CD8-positive, alpha-beta memory T cell (primary cell): ENCODE results near the gene PTPN18. TPM values are rescaled to one million over a fixed set of nuclear protein-coding genes. Genes with fewer than 3 reads are reported as not detected.

Experiments used
- CTCF ChIA-PET: fragments of 350-600 bp; sonication (Branson Sonifier 250); formaldehyde crosslinking; loops from one replicate; lab custom pipeline; 2021; ENCODE audit warnings: antibody characterized with exemption; lab: Charles Lee
- POLR2A ChIA-PET: fragments of 350-600 bp; sonication (Branson Sonifier 250); formaldehyde crosslinking; loops from one replicate; lab custom pipeline; 2021; ENCODE audit warnings: antibody characterized with exemption; lab: Charles Lee
- DNase-seq, 5 donors: peaks; one replicate each; pipeline versions ENCODE4 v3.0.0 to v3.0.0-alpha.2; 2020 to 2022; ENCODE audit warnings: mixed read lengths in 1 of 5
- H3K27ac ChIP-seq: one replicate; pipeline ENCODE4 v1.7.0; 2013; ENCODE audit warnings: low read depth, mild to moderate bottlenecking, low read length, moderate library complexity
- H3K27me3 ChIP-seq: 2 replicates; pipeline ENCODE4 v1.7.0; 2013; ENCODE audit warnings: low read length, mild to moderate bottlenecking; ENCODE audit not compliant: insufficient read depth, poor library complexity, severe bottlenecking
- H3K36me3 ChIP-seq: 2 replicates; pipeline ENCODE4 v1.7.0; 2013; ENCODE audit warnings: mild to moderate bottlenecking, low read length, moderate library complexity; ENCODE audit not compliant: insufficient read depth
- H3K4me1 ChIP-seq: 2 replicates; pipeline ENCODE4 v1.7.0; 2013; ENCODE audit warnings: mild to moderate bottlenecking, low read length, moderate library complexity; ENCODE audit not compliant: insufficient read depth
- H3K4me3 ChIP-seq: 2 replicates; pipeline ENCODE4 v1.7.0; 2013; ENCODE audit warnings: mild to moderate bottlenecking, low read length
- H3K9me3 ChIP-seq: 2 replicates; pipeline ENCODE4 v1.7.0; 2013; ENCODE audit warnings: mild to moderate bottlenecking, low read length
- H3K27ac Mint-ChIP-seq, 8 donors: one replicate each; pipeline ENCODE4 v1.8.0; 2020 to 2021; ENCODE audit warnings: mixed read lengths in 8 of 8, mild to moderate bottlenecking in 6 of 8, inconsistent platforms in 3 of 8, moderate library complexity in 3 of 8
- H3K27me3 Mint-ChIP-seq, 2 donors: one replicate each; pipeline ENCODE4 v1.8.0; 2020 to 2021; ENCODE audit warnings: mixed read lengths in 2 of 2, mild to moderate bottlenecking in 1 of 2, moderate library complexity in 1 of 2
- H3K36me3 Mint-ChIP-seq, 3 donors: one replicate each; pipeline ENCODE4 v1.8.0; 2020 to 2021; ENCODE audit warnings: mixed read lengths in 3 of 3, inconsistent platforms in 1 of 3, mild to moderate bottlenecking in 1 of 3
- H3K4me1 Mint-ChIP-seq, 3 donors: one replicate each; pipeline ENCODE4 v1.8.0; 2020 to 2021; ENCODE audit warnings: mixed read lengths in 3 of 3, inconsistent platforms in 1 of 3, mild to moderate bottlenecking in 1 of 3
- H3K4me3 Mint-ChIP-seq, 7 donors: one replicate each; pipeline ENCODE4 v1.8.0; 2020 to 2021; ENCODE audit warnings: mixed read lengths in 7 of 7, mild to moderate bottlenecking in 6 of 7, moderate library complexity in 4 of 7, inconsistent platforms in 2 of 7
- H3K9me3 Mint-ChIP-seq, 5 donors: one replicate each; pipeline ENCODE4 v1.8.0; 2020 to 2022; ENCODE audit warnings: mixed read lengths in 5 of 5, mild to moderate bottlenecking in 3 of 5, moderate library complexity in 2 of 5, inconsistent platforms in 1 of 5
- polyA plus RNA-seq: library from polyadenylated mRNA; unstranded; fragments of 300-500 nt; fragmentation: Illumina TruSeq; gene quantifications from one replicate; pipeline ENCODE4 v1.2.3, GENCODE V29; 2021
- total RNA-seq, 2 experiments: library from RNA; stranded (reverse); gene quantifications; one replicate each; pipeline ENCODE4 v1.2.3, GENCODE V29; 2021

The PTPN18 gene
- total and polyA plus RNA-seq, 3 experiments from 2014 or later: 55.1 to 77.7 (median 60.0) TPM

GRCh38 chr2:130369311-130369964 is 13.6 kb downstream of the PTPN18 start:
- no peaks in the 10 kb centered on the region for H3K27me3 Mint-ChIP-seq
- H3K9me3 Mint-ChIP-seq: no peaks in the 10 kb centered on the region
- Histone ChIP-seq H3K4me1 (peaks cover 30% of the 10 kb centered on the region), H3K9me3 (no peaks in the 10 kb centered on the region), H3K4me3 (no peak overlapping the region), H3K36me3 (no peaks in the 10 kb centered on the region), H3K27ac (no peak overlapping the region), H3K27me3 (no peaks in the 10 kb centered on the region)
- peaks cover 36 to 45% (median 41%) of the 10 kb centered on the region in 3 donors for H3K4me1 Mint-ChIP-seq
- DNase-seq: no peak
- peak overlapping the region in 3 of 8 donors; percentile 85 to 87 (median 86) for H3K27ac Mint-ChIP-seq
- peaks cover 0 to 10% (median 3%) of the 10 kb centered on the region in 3 donors for H3K36me3 Mint-ChIP-seq
- POLR2A ChIA-PET: interaction anchor here (3.1 kb wide), 1 partner anchor 27 kb away, joined by 16 read pairs; the partner anchor contains the start of gene IMP4
- CTCF ChIA-PET: no interaction called here
- peak overlapping the region in 1 of 7 donors; percentile 95 for H3K4me3 Mint-ChIP-seq

GRCh38 chr2:130369965-130370341 is 14.1 kb downstream of the PTPN18 start:
- H3K4me3 Mint-ChIP-seq: peak overlapping the region; percentile 92 to 97 (median 95)
- H3K4me1 Mint-ChIP-seq: peaks cover 38 to 50% (median 46%) of the 10 kb centered on the region in 3 donors
- H3K36me3 Mint-ChIP-seq: peaks cover 2 to 14% (median 3%) of the 10 kb centered on the region in 3 donors
- POLR2A ChIA-PET: interaction anchor here (0.7 to 3.1 kb wide), 2 partner anchors 15 to 28 kb away, joined by 3 to 16 read pairs; partner anchors contain the start of genes IMP4 and PTPN18
- peak overlapping the region; percentile 85 to 97 (median 96) for H3K27ac Mint-ChIP-seq
- no peaks in the 10 kb centered on the region for H3K36me3 ChIP-seq
- no peak overlapping the region for H3K27ac ChIP-seq
- CTCF ChIA-PET: interaction anchor here (2.0 kb wide), 1 partner anchor 189 kb away, joined by 5 read pairs; the partner anchor contains the start of gene SMPD4
- H3K9me3 Mint-ChIP-seq: no peaks in the 10 kb centered on the region
- H3K9me3 ChIP-seq: no peaks in the 10 kb centered on the region
- peak overlapping the region; percentile 2 for H3K4me3 ChIP-seq
- H3K27me3 Mint-ChIP-seq: no peaks in the 10 kb centered on the region
- H3K27me3 ChIP-seq: no peaks in the 10 kb centered on the region
- DNase-seq: no peak
- peaks cover 30% of the 10 kb centered on the region for H3K4me1 ChIP-seq

GRCh38 chr2:130370490-130370889 is 14.6 kb downstream of the PTPN18 start:
- Mint-ChIP-seq H3K36me3 (peaks cover 3 to 18% (median 5%) of the 10 kb centered on the region in 3 donors), H3K4me1 (peaks cover 42 to 55% (median 52%) of the 10 kb centered on the region in 3 donors), H3K27me3 (no peaks in the 10 kb centered on the region), H3K4me3 (peak overlapping the region; percentile 92 to 97 (median 95)), H3K27ac (peak overlapping the region; percentile 85 to 97 (median 96)), H3K9me3 (no peaks in the 10 kb centered on the region)
- H3K4me1 ChIP-seq: peaks cover 30% of the 10 kb centered on the region
- DNase-seq: peak; percentile 25 to 66 (median 51)
- H3K9me3 ChIP-seq: no peaks in the 10 kb centered on the region
- ChIA-PET CTCF (interaction anchor here (2.0 kb wide), 1 partner anchor 189 kb away, joined by 5 read pairs; the partner anchor contains the start of gene SMPD4), POLR2A (interaction anchor here (0.7 to 3.1 kb wide), 2 partner anchors 15 to 28 kb away, joined by 3 to 16 read pairs; partner anchors contain the start of genes IMP4 and PTPN18)
- H3K27me3 ChIP-seq: no peaks in the 10 kb centered on the region
- H3K36me3 ChIP-seq: no peaks in the 10 kb centered on the region
- H3K27ac ChIP-seq: no peak overlapping the region
- peak overlapping the region; percentile 2 for H3K4me3 ChIP-seq

GRCh38 chr2:130371723-130372054 is 15.8 kb downstream of the PTPN18 start:
- Histone ChIP-seq H3K36me3 (no peaks in the 10 kb centered on the region), H3K4me1 (peaks cover 31% of the 10 kb centered on the region), H3K9me3 (no peaks in the 10 kb centered on the region), H3K4me3 (peak overlapping the region; percentile 85), H3K27me3 (no peaks in the 10 kb centered on the region), H3K27ac (peak overlapping the region; percentile 76)
- DNase-seq: no peak
- peaks cover 5 to 26% (median 7%) of the 10 kb centered on the region in 3 donors for H3K36me3 Mint-ChIP-seq
- H3K27me3 Mint-ChIP-seq: no peaks in the 10 kb centered on the region
- ChIA-PET CTCF (interaction anchor here (1.0 to 2.0 kb wide), 3 partner anchors 16 to 191 kb away, joined by 3 to 6 read pairs (median 5); partner anchors contain the start of genes PTPN18 and SMPD4), POLR2A (interaction anchor here (3.1 kb wide), 1 partner anchor 29 kb away, joined by 16 read pairs; the partner anchor contains the start of gene IMP4)
- peak overlapping the region; percentile 85 to 97 (median 96) for H3K27ac Mint-ChIP-seq
- no peaks in the 10 kb centered on the region for H3K9me3 Mint-ChIP-seq
- peaks cover 51 to 67% (median 64%) of the 10 kb centered on the region in 3 donors for H3K4me1 Mint-ChIP-seq
- H3K4me3 Mint-ChIP-seq: peak overlapping the region; percentile 92 to 97 (median 95)

- POLR2A ChIA-PET: interaction anchor here (0.7 to 3.1 kb wide), 3 partner anchors 19 to 30 kb away, joined by 3 to 17 read pairs (median 16); partner anchors contain the start of gene IMP4
- DNase-seq: peak; percentile 57 to 80 (median 70)
- H3K27ac ChIP-seq: peak overlapping the region; percentile 76
- H3K9me3 ChIP-seq: no peaks in the 10 kb centered on the region
- peaks cover 35% of the 10 kb centered on the region for H3K4me1 ChIP-seq
- H3K27ac Mint-ChIP-seq: peak overlapping the region; percentile 85 to 97 (median 96)
- H3K9me3 Mint-ChIP-seq: no peaks in the 10 kb centered on the region
- H3K27me3 Mint-ChIP-seq: no peaks in the 10 kb centered on the region
- no peaks in the 10 kb centered on the region for H3K27me3 ChIP-seq
- H3K4me1 Mint-ChIP-seq: peaks cover 56 to 73% (median 69%) of the 10 kb centered on the region in 3 donors
- peak overlapping the region; percentile 92 to 97 (median 95) for H3K4me3 Mint-ChIP-seq
- H3K4me3 ChIP-seq: peak overlapping the region; percentile 85
- CTCF ChIA-PET: interaction anchor here (0.8 to 2.0 kb wide), 9 partner anchors 11 to 191 kb away, joined by 3 to 23 read pairs (median 4); partner anchors contain the start of genes IMP4, MZT2B, PTPN18 and SMPD4
- H3K36me3 ChIP-seq: no peaks in the 10 kb centered on the region
- H3K36me3 Mint-ChIP-seq: peaks cover 5 to 26% (median 7%) of the 10 kb centered on the region in 3 donors
Observed at GRCh38 chr2:130372055-130372832, 16.4 kb downstream of the PTPN18 start.

- H3K4me1 ChIP-seq: peaks cover 35% of the 10 kb centered on the region
- CTCF ChIA-PET: interaction anchor here (0.8 to 1.5 kb wide), 9 partner anchors 10 to 192 kb away, joined by 3 to 23 read pairs (median 4); partner anchors contain the start of genes IMP4, MZT2B, PTPN18 and SMPD4
- peaks cover 5 to 27% (median 7%) of the 10 kb centered on the region in 3 donors for H3K36me3 Mint-ChIP-seq
Observed at GRCh38 chr2:130372833-130373807, 17.3 kb downstream of the PTPN18 start.

More at GRCh38 chr2:130372833-130373807, 17.3 kb downstream of the PTPN18 start:
- Histone ChIP-seq H3K27ac (peak overlapping the region; percentile 76), H3K9me3 (no peaks in the 10 kb centered on the region), H3K4me3 (peak overlapping the region; percentile 85), H3K27me3 (no peaks in the 10 kb centered on the region), H3K36me3 (no peaks in the 10 kb centered on the region)
- POLR2A ChIA-PET: interaction anchor here (0.7 to 1.9 kb wide), 2 partner anchors 20 to 31 kb away, joined by 3 to 17 read pairs; partner anchors contain the start of gene IMP4
- no peak for DNase-seq
- peak overlapping the region; percentile 79 to 97 (median 93) for H3K4me3 Mint-ChIP-seq
- H3K4me1 Mint-ChIP-seq: peaks cover 61 to 82% (median 78%) of the 10 kb centered on the region in 3 donors
- no peaks in the 10 kb centered on the region for H3K27me3 Mint-ChIP-seq
- peak overlapping the region; percentile 57 to 93 (median 86) for H3K27ac Mint-ChIP-seq
- H3K9me3 Mint-ChIP-seq: no peaks in the 10 kb centered on the region
